Loucy (cell line): ENCODE data around the gene CLDN24.

Source experiments
- CTCF ChIP-seq: fragments of 200-600 bp; sonication (generic); conservative IDR thresholded peaks from 2 replicates; pipeline ENCODE4 v1.5.1; 2014; ENCODE audit warnings: mild to moderate bottlenecking, antibody characterized with exemption, low read length
- EZH2phosphoT487 ChIP-seq: fragments of 200-600 bp; IDR thresholded peaks from 2 replicates; pipeline ENCODE4 v1.6.1; 2018; ENCODE audit warnings: antibody characterized with exemption, mild to moderate bottlenecking, moderate library complexity, borderline replicate concordance

- TF ChIP-seq CTCF = no peak
- TF ChIP-seq EZH2phosphoT487 = no peak
Observed at GRCh38 chr4:183284258-183284785, 37.9 kb downstream of the CLDN24 start.
